Measurements from ENCODE around the gene SLC2A6.
"Not testable (repeated sequence)": the region's sequence is repeated elsewhere in the genome, so short reads cannot be mapped to it uniquely, and the experiment has no call there.

SLC2A6 gene

GRCh38 chr9:133459476-133460404 is 19.2 kb downstream of the SLC2A6 start, which contains the start of gene CACFD1:
TSS of gene CACFD1 (plus strand) at chr9:133459978. CDS start at chr9:133460067, 89 bp downstream.
- peak; percentile 77 to 94 for DNase-seq

DNA sequence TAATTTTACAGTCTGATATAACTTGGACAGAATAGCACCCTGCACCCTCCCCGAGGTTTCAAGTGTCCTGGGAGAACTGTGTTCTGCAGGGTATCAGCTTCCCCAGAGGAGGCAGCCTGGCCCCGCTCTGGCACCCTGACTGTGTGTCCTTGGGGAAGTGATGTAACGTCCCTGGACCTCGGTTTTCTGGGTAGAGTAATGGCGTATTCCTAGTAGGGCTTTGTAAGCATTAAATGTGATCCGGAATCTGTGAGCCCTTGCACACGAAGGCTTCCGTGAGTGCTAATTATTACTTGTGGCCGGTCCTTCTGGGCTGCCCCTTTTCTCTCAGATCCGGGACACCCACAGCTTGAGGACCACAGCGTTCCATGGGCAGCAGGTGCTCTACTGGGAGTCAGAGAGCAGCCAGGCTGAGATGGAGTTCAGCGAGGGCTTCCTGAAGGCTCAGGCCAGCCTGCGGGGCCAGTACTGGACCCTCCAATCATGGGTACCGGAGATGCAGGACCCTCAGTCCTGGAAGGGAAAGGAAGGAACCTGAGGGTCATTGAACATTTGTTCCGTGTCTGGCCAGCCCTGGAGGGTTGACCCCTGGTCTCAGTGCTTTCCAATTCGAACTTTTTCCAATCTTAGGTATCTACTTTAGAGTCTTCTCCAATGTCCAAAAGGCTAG is 20.1 kb downstream of the SLC2A6 start:
- no peak for DNase-seq

DNA sequence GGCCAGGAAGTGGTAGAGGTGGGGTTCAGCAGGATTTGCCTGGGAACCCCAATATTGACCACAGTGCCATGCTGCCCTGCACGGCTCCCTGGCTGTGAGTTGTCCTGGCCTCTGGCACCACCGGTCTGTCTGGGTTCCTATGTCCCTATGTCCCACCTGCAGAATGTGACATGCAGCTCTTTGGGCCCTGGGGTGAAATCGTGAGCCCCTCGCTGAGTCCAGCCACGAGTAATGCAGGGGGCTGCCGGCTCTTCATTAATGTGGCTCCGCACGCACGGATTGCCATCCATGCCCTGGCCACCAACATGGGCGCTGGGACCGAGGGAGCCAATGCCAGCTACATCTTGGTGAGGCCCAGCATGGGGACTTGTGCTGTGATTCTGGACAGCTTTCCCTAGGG is 21.2 kb downstream of the SLC2A6 start:
- DNase-seq, result no peak

DNA sequence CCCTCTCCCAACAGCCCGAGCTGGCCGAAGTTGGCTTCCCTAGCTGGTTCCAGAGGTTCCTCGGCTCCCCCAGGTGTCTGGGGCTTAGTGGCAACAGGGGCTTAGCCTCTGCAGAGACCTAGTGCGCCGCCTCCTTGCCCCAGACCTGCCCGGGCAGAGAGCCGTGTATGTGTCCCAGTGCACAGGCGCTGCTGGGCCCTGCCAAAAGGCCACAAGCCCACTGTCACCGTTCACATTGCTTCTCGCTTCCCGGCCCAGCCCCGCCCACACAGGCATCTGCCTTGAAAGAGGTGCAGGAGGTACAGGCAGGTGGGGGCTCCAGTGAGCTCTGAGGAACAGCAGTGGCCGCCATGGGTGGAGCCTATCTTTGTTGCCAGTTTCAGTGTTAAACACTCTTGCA is 21.7 kb downstream of the SLC2A6 start:
- no peak for DNase-seq

- no peak for DNase-seq
Measured at GRCh38 chr9:133456409-133456808, 22.5 kb downstream of the SLC2A6 start.

DNA sequence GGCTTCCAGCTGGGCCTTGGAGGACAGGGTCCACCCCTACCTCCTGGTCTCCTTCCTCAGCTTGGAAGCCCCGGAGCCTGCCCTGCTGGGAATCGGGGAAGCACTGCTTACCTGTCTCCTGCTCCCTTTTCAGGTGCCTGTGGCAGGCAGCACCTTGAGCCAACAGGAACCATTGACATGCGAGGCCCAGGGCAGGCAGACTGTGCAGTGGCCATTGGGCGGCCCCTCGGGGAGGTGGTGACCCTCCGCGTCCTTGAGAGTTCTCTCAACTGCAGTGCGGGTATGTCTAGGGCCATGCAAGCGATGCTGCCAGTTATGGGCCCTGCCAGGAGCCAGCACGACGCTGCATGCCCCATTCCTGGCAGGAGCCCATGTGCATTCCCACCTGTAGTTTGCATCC is 23.0 kb downstream of the SLC2A6 start:
- no peak for DNase-seq

DNA sequence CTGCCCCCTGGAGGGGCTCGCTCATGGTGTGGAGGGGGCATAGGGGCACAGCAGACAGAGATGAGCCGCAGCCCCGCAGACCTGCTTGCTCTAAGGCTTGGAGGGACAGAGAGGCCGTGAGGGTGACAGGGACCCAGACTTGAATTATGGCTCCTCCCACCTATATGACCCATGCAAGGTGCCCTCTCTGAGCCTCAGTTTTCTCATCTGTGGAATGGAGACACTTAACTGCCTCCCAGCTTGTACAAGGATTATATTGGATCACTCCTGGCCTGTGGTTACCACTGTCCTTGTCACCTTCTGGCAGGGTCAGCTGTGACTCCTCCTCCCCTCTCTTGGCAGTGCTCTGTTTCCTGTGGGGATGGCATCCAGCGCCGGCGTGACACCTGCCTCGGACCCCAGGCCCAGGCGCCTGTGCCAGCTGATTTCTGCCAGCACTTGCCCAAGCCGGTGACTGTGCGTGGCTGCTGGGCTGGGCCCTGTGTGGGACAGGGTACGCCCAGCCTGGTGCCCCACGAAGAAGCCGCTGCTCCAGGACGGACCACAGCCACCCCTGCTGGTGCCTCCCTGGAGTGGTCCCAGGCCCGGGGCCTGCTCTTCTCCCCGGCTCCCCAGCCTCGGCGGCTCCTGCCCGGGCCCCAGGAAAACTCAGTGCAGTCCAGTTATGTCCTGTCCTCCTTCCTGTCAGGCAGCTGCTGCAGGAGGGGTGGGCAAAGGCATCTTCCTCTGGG is 23.8 kb downstream of the SLC2A6 start:
- DNase-seq, result no peak

GRCh38 chr9:133454325-133454724 is 24.6 kb downstream of the SLC2A6 start:
- no peak for DNase-seq

DNA sequence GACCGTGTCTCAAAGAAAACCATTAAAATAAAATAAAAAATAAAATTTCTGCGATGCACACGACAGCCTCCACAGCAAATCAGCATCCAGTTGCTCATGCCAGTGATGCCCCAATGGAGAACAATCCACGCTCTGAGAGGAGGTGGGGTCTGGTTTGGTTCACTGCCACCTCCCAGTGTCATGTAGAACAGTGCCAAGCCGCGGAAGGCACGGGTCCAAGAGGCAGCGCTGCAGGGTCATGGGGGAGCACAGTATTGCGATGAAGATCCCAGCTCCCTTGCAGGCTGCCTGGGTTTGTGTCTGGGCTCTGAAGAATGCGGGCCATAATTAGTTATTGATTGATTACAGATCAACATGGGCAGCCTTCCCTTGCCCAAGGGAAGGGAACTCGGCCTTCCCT is 25.2 kb downstream of the SLC2A6 start:
- no peak for DNase-seq

- no peak for DNase-seq
Measured at GRCh38 chr9:133452562-133452961, 26.3 kb downstream of the SLC2A6 start.

GRCh38 chr9:133451865-133452264 is 27.0 kb downstream of the SLC2A6 start:
- DNase-seq, result not testable (repeated sequence)

- DNase-seq, result no peak
Measured at GRCh38 chr9:133449760-133450159, 29.1 kb downstream of the SLC2A6 start.

DNA sequence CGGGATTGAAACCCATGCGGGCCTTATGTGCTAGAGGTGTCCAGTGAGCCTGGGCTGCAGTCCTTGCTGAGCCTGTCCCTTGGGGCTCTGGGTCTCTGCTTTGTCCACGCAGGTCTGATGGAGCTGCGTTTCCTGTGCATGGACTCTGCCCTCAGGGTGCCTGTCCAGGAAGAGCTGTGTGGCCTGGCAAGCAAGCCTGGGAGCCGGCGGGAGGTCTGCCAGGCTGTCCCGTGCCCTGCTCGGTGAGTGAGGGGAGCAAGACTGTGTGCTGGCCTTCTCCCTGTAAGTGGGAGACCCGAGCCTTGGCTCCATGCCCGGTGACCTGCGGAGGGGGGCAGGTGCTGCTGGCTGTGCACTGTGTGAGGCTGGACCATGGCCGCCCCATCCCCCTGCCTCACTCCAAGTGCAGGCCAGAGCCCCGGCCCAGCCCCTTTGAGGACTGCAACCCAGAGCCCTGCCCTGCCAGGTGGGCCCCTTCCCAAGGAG is 30.4 kb downstream of the SLC2A6 start:
- no peak for DNase-seq

GRCh38 chr9:133445293-133445969 is 33.5 kb downstream of the SLC2A6 start:
- DNase-seq, result no peak

GRCh38 chr9:133443982-133444381 is 34.9 kb downstream of the SLC2A6 start:
- no peak for DNase-seq

DNA sequence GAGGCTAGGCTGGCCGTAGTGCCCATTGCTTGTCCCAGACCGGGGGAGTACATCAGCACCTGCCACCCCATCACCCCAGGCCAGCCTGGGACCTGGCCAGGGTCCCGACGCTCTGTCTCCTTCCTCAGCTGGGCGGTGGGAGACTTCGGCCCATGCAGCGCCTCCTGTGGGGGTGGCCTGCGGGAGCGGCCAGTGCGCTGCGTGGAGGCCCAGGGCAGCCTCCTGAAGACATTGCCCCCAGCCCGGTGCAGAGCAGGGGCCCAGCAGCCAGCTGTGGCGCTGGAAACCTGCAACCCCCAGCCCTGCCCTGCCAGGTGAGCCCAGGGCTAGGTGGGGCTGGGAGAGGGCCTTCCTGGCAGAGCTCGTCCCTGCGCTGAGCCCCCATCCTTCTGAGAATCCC is 35.7 kb downstream of the SLC2A6 start:
- DNase-seq, result no peak

GRCh38 chr9:133441571-133441970 is 37.3 kb downstream of the SLC2A6 start:
- no peak for DNase-seq

GRCh38 chr9:133440874-133441273 is 38.0 kb downstream of the SLC2A6 start:
- no peak for DNase-seq

GRCh38 chr9:133439337-133439736 is 39.6 kb downstream of the SLC2A6 start:
- no peak for DNase-seq

GRCh38 chr9:133437753-133438531 is 41.0 kb downstream of the SLC2A6 start:
- no peak for DNase-seq

- no peak for DNase-seq
Measured at GRCh38 chr9:133436681-133437080, 42.2 kb downstream of the SLC2A6 start.

- DNase-seq, result no peak
Measured at GRCh38 chr9:133433351-133433843, 45.5 kb downstream of the SLC2A6 start.

Data from NCI-H187 (cell line).